ENCODE data around the gene KRTAP1-4.

KRTAP1-4 gene

GRCh38 chr17:41029633-41030245 is at the start of gene KRTAP1-4:
TSS of gene KRTAP1-4 (minus strand) at chr17:41030195. CDS start at chr17:41030078, 117 bp downstream.
- Histone ChIP-seq H3K9me3 (no peaks in the 10 kb centered on the region), H3K27ac (no peak within 1 kb of the TSS), H3K27me3 (peaks cover 0 to 9% of the 10 kb centered on the region in 2 donors), H3K4me3 (no peak within 1 kb of the TSS), H3K36me3 (no peaks in the 10 kb centered on the region), H3K4me1 (no peaks in the 10 kb centered on the region)
- intact Hi-C loops (cut with DNase I; ENCODE audit: low total_unique reads), result no loop called here
- DNase-seq, result no peak
- TF ChIP-seq CTCF (IDR thresholded peaks at IDR 0.05), result no peak

GRCh38 chr17:41076788-41077187 is 46.8 kb upstream of the KRTAP1-4 start:
- Histone ChIP-seq H3K36me3 (no peaks in the 10 kb centered on the region), H3K27me3 (no peaks in the 10 kb centered on the region), H3K9me3 (no peaks in the 10 kb centered on the region), H3K27ac (no peak overlapping the region), H3K4me3 (no peak overlapping the region), H3K4me1 (no peaks in the 10 kb centered on the region)
- no peak for TF ChIP-seq CTCF (IDR thresholded peaks at IDR 0.05)
- intact Hi-C loops (cut with DNase I; ENCODE audit: low total_unique reads), result no loop called here
- no peak for DNase-seq

GRCh38 chr17:41073676-41074075 is 43.7 kb upstream of the KRTAP1-4 start:
- Histone ChIP-seq H3K4me1 (no peaks in the 10 kb centered on the region), H3K27ac (no peak overlapping the region)

GRCh38 chr17:41071606-41072360 is 41.8 kb upstream of the KRTAP1-4 start:
- TF ChIP-seq CTCF (IDR thresholded peaks at IDR 0.05), result no peak
- intact Hi-C loops (cut with DNase I; ENCODE audit: low total_unique reads), result no loop called here
- Histone ChIP-seq H3K27me3 (no peaks in the 10 kb centered on the region), H3K4me3 (no peak overlapping the region), H3K27ac (no peak overlapping the region), H3K4me1 (no peaks in the 10 kb centered on the region), H3K9me3 (no peaks in the 10 kb centered on the region), H3K36me3 (no peaks in the 10 kb centered on the region)
- DNase-seq, result no peak

More at GRCh38 chr17:41073676-41074075, 43.7 kb upstream of the KRTAP1-4 start:
- Histone ChIP-seq H3K27me3 (no peaks in the 10 kb centered on the region), H3K4me3 (no peak overlapping the region), H3K36me3 (no peaks in the 10 kb centered on the region), H3K9me3 (no peaks in the 10 kb centered on the region)
- no peak for TF ChIP-seq CTCF (IDR thresholded peaks at IDR 0.05)
- intact Hi-C loops (cut with DNase I; ENCODE audit: low total_unique reads), result no loop called here
- no peak for DNase-seq

GRCh38 chr17:41069031-41069430 is 39.0 kb upstream of the KRTAP1-4 start:
- no peak for TF ChIP-seq CTCF (IDR thresholded peaks at IDR 0.05)
- Histone ChIP-seq H3K4me1 (no peaks in the 10 kb centered on the region), H3K36me3 (no peaks in the 10 kb centered on the region), H3K4me3 (no peak overlapping the region), H3K9me3 (no peaks in the 10 kb centered on the region), H3K27ac (no peak overlapping the region), H3K27me3 (no peaks in the 10 kb centered on the region)
- intact Hi-C loops (cut with DNase I; ENCODE audit: low total_unique reads), result no loop called here
- no peak for DNase-seq

All from tibial artery (tissue), 4 donors.